IMR-90 (cell line): ENCODE measurements around the gene CNP. TPM values are rescaled to one million over a fixed set of nuclear protein-coding genes. Genes with fewer than 3 reads are reported as not detected.

ENCODE experiments used
- ATAC-seq: fragments of 200-7000 bp; cut with Tn5 transposase; 2 replicates; pipeline ENCODE4 v1.9.1; 2020; ENCODE audit warnings: low read depth, mild to moderate bottlenecking, moderate library complexity
- BruUV-seq: library from RNA; stranded (reverse); fragments of 400-500 nt; replicated peaks from 2 replicates; lab custom pipeline; 2021; lab: Mats Ljungman, UMichigan
- CTCF ChIA-PET: fragments of 300-600 bp; formaldehyde crosslinking; extraction: SDS; loops from one replicate; lab custom pipeline; 2021; ENCODE audit warnings: antibody characterized with exemption; lab: Yijun Ruan, JAX
- POLR2A ChIA-PET: fragments of 300-600 bp; sonication (Branson Sonifier 250); formaldehyde crosslinking; loops from one replicate; lab custom pipeline; 2022; ENCODE audit warnings: antibody characterized with exemption; ENCODE audit not compliant: unreplicated experiment; lab: Charles Lee
- DNase-seq: peaks from one replicate; pipeline ENCODE4 v3.0.0; 2013
- H2AFZ ChIP-seq: replicated peaks from 2 replicates; pipeline ENCODE3; 2013; ENCODE audit warnings: low read length, mild to moderate bottlenecking; ENCODE audit not compliant: poor library complexity
- H2AK5ac ChIP-seq: 2 replicates; pipeline ENCODE4 v1.6.1; 2013; ENCODE audit warnings: low read depth, low read length, inconsistent platforms
- H2AK9ac ChIP-seq: replicated peaks from 2 replicates; pipeline ENCODE3; 2013; ENCODE audit warnings: mild to moderate bottlenecking, low read depth, low read length, moderate library complexity; ENCODE audit not compliant: poor library complexity
- H2BK120ac ChIP-seq: 2 replicates; pipeline ENCODE4 v1.6.1; 2013; ENCODE audit warnings: low read depth, low read length, inconsistent platforms
- H2BK15ac ChIP-seq: 3 replicates; pipeline ENCODE4 v1.6.1; 2013; ENCODE audit warnings: low read depth, low read length, inconsistent platforms
- H2BK20ac ChIP-seq: 2 replicates; pipeline ENCODE4 v1.6.1; 2013; ENCODE audit warnings: low read depth, mild to moderate bottlenecking, inconsistent platforms, low read length, moderate library complexity
- H2BK5ac ChIP-seq: 2 replicates; pipeline ENCODE4 v1.6.1; 2013; ENCODE audit warnings: mild to moderate bottlenecking, low read depth, low read length, inconsistent platforms; ENCODE audit not compliant: poor library complexity, severe bottlenecking
- H3K14ac ChIP-seq: replicated peaks from 2 replicates; pipeline ENCODE4 v1.6.1; 2013; ENCODE audit warnings: low read depth, low read length, inconsistent platforms
- H3K18ac ChIP-seq: 2 replicates; pipeline ENCODE4 v1.6.1; 2013; ENCODE audit warnings: low read depth, low read length, control low read depth
- H3K23ac ChIP-seq: 2 replicates; pipeline ENCODE4 v1.6.1; 2013; ENCODE audit warnings: low read depth, low read length, inconsistent platforms
- H3K27ac ChIP-seq: 2 replicates; pipeline ENCODE4 v1.5.1; 2013; ENCODE audit warnings: mild to moderate bottlenecking, control low read depth, low read length; ENCODE audit not compliant: insufficient read depth
- H3K27me3 ChIP-seq: 2 replicates; pipeline ENCODE4 v1.6.1; 2013; ENCODE audit warnings: low read length; ENCODE audit not compliant: control insufficient read depth, insufficient read depth
- H3K36me3 ChIP-seq: 2 replicates; pipeline ENCODE4 v1.6.1; 2013; ENCODE audit warnings: low read length, mixed read lengths; ENCODE audit not compliant: control insufficient read depth, insufficient read depth
- H3K4ac ChIP-seq: 2 replicates; pipeline ENCODE4 v1.6.1; 2013; ENCODE audit warnings: low read depth, low read length, inconsistent platforms
- H3K4me1 ChIP-seq: 2 replicates; pipeline ENCODE4 v1.6.1; 2013; ENCODE audit warnings: low read length, mixed read lengths; ENCODE audit not compliant: control insufficient read depth, insufficient read depth
- H3K4me2 ChIP-seq: 2 replicates; pipeline ENCODE4 v1.6.1; 2013; ENCODE audit warnings: low read depth, mild to moderate bottlenecking, control low read depth, low read length, moderate library complexity
- H3K4me3 ChIP-seq: 2 replicates; pipeline ENCODE4 v1.5.1; 2013; ENCODE audit warnings: low read depth, mild to moderate bottlenecking, control low read depth, low read length, moderate library complexity; ENCODE audit not compliant: insufficient read depth
- H3K56ac ChIP-seq: 2 replicates; pipeline ENCODE4 v1.6.1; 2013; ENCODE audit warnings: low read length, inconsistent platforms; ENCODE audit not compliant: insufficient read depth; ENCODE audit errors: extremely low read depth
- H3K79me1 ChIP-seq, 2 experiments: 2 replicates each; pipeline ENCODE4 v1.6.1; 2013; ENCODE audit warnings: low read length in 2 of 2, inconsistent platforms in 1 of 2, low read depth in 1 of 2
- H3K9ac ChIP-seq: 2 replicates; pipeline ENCODE4 v1.6.1; 2013; ENCODE audit warnings: low read depth, low read length, control low read depth
- H3K9me1 ChIP-seq: 2 replicates; pipeline ENCODE4 v1.6.1; 2013; ENCODE audit warnings: low read length, inconsistent platforms; ENCODE audit not compliant: insufficient read depth
- H3K9me3 ChIP-seq: 2 replicates; pipeline ENCODE4 v1.6.1; 2013; ENCODE audit warnings: low read length; ENCODE audit not compliant: control insufficient read depth, insufficient read depth
- H4K20me1 ChIP-seq: 2 replicates; pipeline ENCODE4 v1.6.1; 2013; ENCODE audit warnings: low read length, inconsistent platforms; ENCODE audit not compliant: insufficient read depth
- H4K5ac ChIP-seq: 2 replicates; pipeline ENCODE4 v1.6.1; 2013; ENCODE audit warnings: mild to moderate bottlenecking, low read depth, low read length, control low read depth
- H4K8ac ChIP-seq, 2 experiments: 2 replicates each; pipeline ENCODE4 v1.6.1; 2013; ENCODE audit warnings: low read depth in 2 of 2, low read length in 2 of 2, control low read depth in 1 of 2, inconsistent platforms in 1 of 2
- H4K91ac ChIP-seq: 2 replicates; pipeline ENCODE4 v1.6.1; 2013; ENCODE audit warnings: low read depth, low read length, inconsistent platforms; ENCODE audit not compliant: insufficient read depth
- MAFK ChIP-seq: IDR thresholded peaks from 2 replicates; pipeline ENCODE4 v1.6.1; 2012; ENCODE audit warnings: low read depth, low read length, improper control_type of control experiment
- MXI1 ChIP-seq: IDR thresholded peaks from 2 replicates; pipeline ENCODE4 v1.6.1; 2012; ENCODE audit warnings: low read depth, mild to moderate bottlenecking, low read length, moderate library complexity, borderline replicate concordance
- WGBS, 2 experiments: methylation state at CpG; one replicate each; pipeline versions ENCODE4 v1.1.5 to v1.1.7; 2013; ENCODE audit warnings: missing lambda C conversion rate in 2 of 2; ENCODE audit not compliant: insufficient read length in 1 of 2; ENCODE audit errors: extremely low coverage in 2 of 2; 5-methylcytosine and 5-hydroxymethylcytosine counted together
- dilution Hi-C: fragments of 300-500 bp; cut with HindIII; formaldehyde crosslinking; loops from one replicate; pipeline ENCODE4 v1.14.3; 2018; ENCODE audit warnings: low sequenced_read_pairs; ENCODE audit not compliant: unreplicated experiment
- in situ Hi-C: fragments of 300-500 bp; cut with MboI; formaldehyde crosslinking; loops from 3 replicates; pipeline ENCODE4 v1.14.3; 2019; ENCODE audit warnings: low sequenced_read_pairs, inconsistent platforms, mixed read lengths
- intact Hi-C: fragments of 100-400 bp; cut with micrococcal nuclease; formaldehyde crosslinking; loops from 2 replicates; pipeline ENCODE4 v1.10.0; 2022
- polyA plus RNA-seq, 3 experiments: library from polyadenylated mRNA; depleted of rRNA; stranded (reverse); fragments of >200 nt; gene quantifications; 2 replicates each; pipeline ENCODE4 v1.2.3, GENCODE V29; 2012; ENCODE audit warnings: low replicate concordance in 1 of 3
- total RNA-seq: library from RNA; depleted of rRNA; stranded (reverse); fragments of >200 nt; gene quantifications from 2 replicates; pipeline ENCODE4 v1.2.3, GENCODE V29; 2012

The CNP gene
- total and polyA plus RNA-seq, 2 of the 4 experiments (the other 2 are of a cell fraction) = 45.5 to 46.4 TPM

DNA sequence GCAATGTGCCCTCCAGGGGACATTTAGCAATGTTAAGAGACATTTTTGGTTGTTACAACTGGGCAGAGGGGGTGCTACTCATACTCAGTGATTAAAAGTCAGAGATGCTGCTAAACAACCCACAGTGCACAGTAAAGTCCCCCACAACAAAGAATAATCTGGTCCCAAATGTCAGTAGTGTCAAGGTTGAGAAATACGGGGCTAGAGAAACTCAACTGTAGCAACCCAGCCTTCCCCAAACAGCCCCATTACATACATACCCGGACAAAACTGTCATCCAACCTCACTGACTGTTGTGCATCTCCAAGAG lies 30.2 kb downstream of the CNP start:
- no peak overlapping the region for H2BK15ac ChIP-seq
- H3K27ac ChIP-seq = no peak overlapping the region
- ATAC-seq (no peak), DNase-seq (no peak)
- peaks cover 11% of the 10 kb centered on the region for H4K20me1 ChIP-seq
- H3K4me2 ChIP-seq = no peak overlapping the region
- no peak overlapping the region for H3K56ac ChIP-seq
- in situ Hi-C loops = no loop called here
- H2BK5ac ChIP-seq = no peak overlapping the region
- no peak overlapping the region for H2BK120ac ChIP-seq
- H3K27me3 ChIP-seq = no peaks in the 10 kb centered on the region
- H3K9me1 ChIP-seq = peaks cover 10% of the 10 kb centered on the region; the same call in 1 of the 2 replicates
- H3K23ac ChIP-seq = no peak overlapping the region
- peaks cover 59% of the 10 kb centered on the region for H3K36me3 ChIP-seq
- H2BK20ac ChIP-seq = no peak overlapping the region
- no peak overlapping the region for H2AFZ ChIP-seq
- WGBS, 2 experiments = 67% methylated on average over 1 of the region's 2 CpGs; no CpG with 5 or more reads in 1 of the 2 experiments
- no peak overlapping the region for H4K8ac ChIP-seq
- H3K9ac ChIP-seq = no peak overlapping the region
- H3K4me1 ChIP-seq = peaks cover 4% of the 10 kb centered on the region
- dilution Hi-C loops = no loop called here
- no peak overlapping the region for H3K18ac ChIP-seq
- no peak overlapping the region for H2AK5ac ChIP-seq
- H3K79me1 ChIP-seq = peaks cover 34 to 68% of the 10 kb centered on the region in 2 experiments
- H3K9me3 ChIP-seq = no peaks in the 10 kb centered on the region
- no peak overlapping the region for H4K5ac ChIP-seq
- POLR2A ChIA-PET = no interaction called here
- BruUV-seq = no TSS peak
- no peak overlapping the region for H3K4ac ChIP-seq
- no peak for TF ChIP-seq MAFK
- no peak for TF ChIP-seq MXI1
- no peak overlapping the region for H4K91ac ChIP-seq
- H3K14ac ChIP-seq = 0 out of 2 replicates have a peak overlapping the region, but pooled peaks have one; percentile 36
- H2AK9ac ChIP-seq = peak overlapping the region; percentile 80
- intact Hi-C loops = no loop called here
- CTCF ChIA-PET = no interaction called here
- H3K4me3 ChIP-seq = no peak overlapping the region
